H1 (cell line): ENCODE measurements around the gene STKLD1. TPM values are rescaled to one million over a fixed set of nuclear protein-coding genes. Genes with fewer than 3 reads are reported as not detected.

Experiments used
- CTCF ChIA-PET: fragments of 300-600 bp; sonication (Branson Sonifier 250); formaldehyde crosslinking; loops from one replicate; lab custom pipeline; 2021; ENCODE audit not compliant: partially characterized antibody; lab: Charles Lee
- POLR2A ChIA-PET: fragments of 300-600 bp; sonication (Branson Sonifier 250); formaldehyde crosslinking; loops from one replicate; lab custom pipeline; 2021; ENCODE audit warnings: inconsistent platforms; ENCODE audit not compliant: partially characterized antibody; lab: Charles Lee
- DNase-seq, 2 experiments: peaks; one replicate each; pipeline versions ENCODE4 v3.0.0 to v3.0.0-alpha.2; 2010 to 2022; ENCODE audit warnings: low spot score in 2 of 2, low read depth in 1 of 2, mixed read lengths in 1 of 2
- FAIRE-seq: peaks from 2 replicates; lab custom pipeline; 2011; peaks lifted over from hg19 to GRCh38; lab: Jason Lieb, UNC
- H2AFZ ChIP-seq: 2 replicates; pipeline ENCODE4 v1.8.1; 2012; ENCODE audit warnings: low read length, inconsistent platforms
- H2AK5ac ChIP-seq: 2 replicates; pipeline ENCODE4 v1.6.1; 2013; ENCODE audit warnings: low read depth, low read length
- H2BK120ac ChIP-seq: replicated peaks from 2 replicates; pipeline ENCODE3; 2013; ENCODE audit warnings: low read depth, low read length, inconsistent platforms
- H2BK12ac ChIP-seq: 2 replicates; pipeline ENCODE4 v1.6.1; 2013; ENCODE audit warnings: low read depth, low read length
- H2BK15ac ChIP-seq: 2 replicates; pipeline ENCODE4 v1.6.1; 2013; ENCODE audit warnings: low read length
- H2BK20ac ChIP-seq: 2 replicates; pipeline ENCODE4 v1.6.1; 2013; ENCODE audit warnings: low read length
- H2BK5ac ChIP-seq: 2 replicates; pipeline ENCODE4 v1.6.1; 2013; ENCODE audit warnings: low read depth, low read length
- H3K14ac ChIP-seq: 2 replicates; pipeline ENCODE4 v1.6.1; 2013; ENCODE audit warnings: inconsistent platforms; ENCODE audit not compliant: insufficient read length
- H3K18ac ChIP-seq: 2 replicates; pipeline ENCODE4 v1.6.1; 2013; ENCODE audit warnings: low read length; ENCODE audit errors: extremely low read depth
- H3K23ac ChIP-seq: 2 replicates; pipeline ENCODE4 v1.6.1; 2013; ENCODE audit warnings: inconsistent platforms; ENCODE audit not compliant: insufficient read length
- H3K23me2 ChIP-seq: 2 replicates; pipeline ENCODE4 v1.6.1; 2013; ENCODE audit warnings: low read depth, low read length
- H3K27ac ChIP-seq: 2 replicates; pipeline ENCODE4 v1.6.1; 2011; ENCODE audit warnings: low read depth, low read length, inconsistent platforms
- H3K27me3 ChIP-seq, 4 experiments: replicated peaks in 1 of 4; 1 replicate in 1 of 4; 2 replicates in 3 of 4; pipeline versions ENCODE4 v1.6.1 to v1.8.1; 2011 to 2013; ENCODE audit warnings: low read length in 3 of 4, mild to moderate bottlenecking in 3 of 4, inconsistent platforms in 2 of 4, mixed read lengths in 2 of 4, moderate library complexity in 1 of 4; ENCODE audit not compliant: control insufficient read depth in 3 of 4, insufficient read depth in 3 of 4; ENCODE audit errors: extremely low read depth in 1 of 4
- H3K36me3 ChIP-seq, 4 experiments: 2 replicates each; pipeline versions ENCODE4 v1.6.1 to v1.8.1; 2011 to 2013; ENCODE audit warnings: mild to moderate bottlenecking in 4 of 4, low read length in 3 of 4, moderate library complexity in 2 of 4, control low read depth in 1 of 4, inconsistent platforms in 1 of 4; ENCODE audit not compliant: insufficient read depth in 4 of 4, control insufficient read depth in 2 of 4
- H3K4ac ChIP-seq: replicated peaks from 2 replicates; pipeline ENCODE3; 2013; ENCODE audit warnings: low read length, low read depth, mixed read lengths, inconsistent platforms; ENCODE audit not compliant: insufficient read length
- H3K4me1 ChIP-seq, 4 experiments: replicated peaks in 1 of 4; 1 replicate in 1 of 4; 2 replicates in 3 of 4; pipeline versions ENCODE4 v1.6.1 to v1.8.1; 2011 to 2013; ENCODE audit warnings: low read length in 3 of 4, inconsistent platforms in 2 of 4, mixed read lengths in 1 of 4; ENCODE audit not compliant: insufficient read depth in 4 of 4, control insufficient read depth in 3 of 4
- H3K4me2 ChIP-seq, 2 experiments: 2 replicates each; pipeline versions ENCODE4 v1.6.1 to v1.8.1; 2011 to 2013; ENCODE audit warnings: low read depth in 2 of 2, low read length in 2 of 2, control low read depth in 1 of 2, inconsistent platforms in 1 of 2, mild to moderate bottlenecking in 1 of 2; ENCODE audit not compliant: insufficient read depth in 1 of 2
- H3K4me3 ChIP-seq, 4 experiments: fragments of 200-600, 300-600 bp in 1 of 4; sonication (generic), shearing (Covaris generic), sonication (Bioruptor Twin) in 1 of 4; 2 replicates each; pipeline versions ENCODE4 v1.5.1 to v1.8.1; 2011 to 2016; ENCODE audit warnings: low read length in 4 of 4, low read depth in 3 of 4, control low read depth in 2 of 4, inconsistent platforms in 2 of 4, mild to moderate bottlenecking in 2 of 4, mixed read lengths in 1 of 4, moderate library complexity in 1 of 4; ENCODE audit not compliant: insufficient read depth in 2 of 4; ENCODE audit errors: extremely low read depth in 1 of 4
- H3K56ac ChIP-seq: replicated peaks from 2 replicates; pipeline ENCODE3; 2013; ENCODE audit warnings: low read depth, mild to moderate bottlenecking, mixed read lengths, low read length, inconsistent platforms; ENCODE audit not compliant: insufficient read length
- H3K79me1 ChIP-seq: 2 replicates; pipeline ENCODE4 v1.6.1; 2013; ENCODE audit warnings: low read depth, low read length, control low read depth
- H3K79me2 ChIP-seq, 2 experiments: 2 replicates each; pipeline versions ENCODE4 v1.6.1 to v1.8.1; 2012 to 2013; ENCODE audit warnings: low read length in 2 of 2, mild to moderate bottlenecking in 2 of 2, inconsistent platforms in 1 of 2; ENCODE audit not compliant: insufficient read depth in 2 of 2, control insufficient read depth in 1 of 2
- H3K9ac ChIP-seq, 4 experiments: replicated peaks in 1 of 4; 1 replicate in 1 of 4; 2 replicates in 3 of 4; pipeline versions ENCODE4 v1.6.1 to v1.8.1; 2011 to 2013; ENCODE audit warnings: low read depth in 3 of 4, low read length in 3 of 4, control low read depth in 2 of 4, mild to moderate bottlenecking in 2 of 4, moderate library complexity in 2 of 4, inconsistent platforms in 1 of 4; ENCODE audit errors: extremely low read depth in 1 of 4
- H3K9me3 ChIP-seq, 2 experiments: 2 replicates each; pipeline versions ENCODE4 v1.6.1 to v1.8.1; 2012 to 2013; ENCODE audit warnings: mild to moderate bottlenecking in 2 of 2, moderate library complexity in 2 of 2, control low read depth in 1 of 2, inconsistent platforms in 1 of 2, low read depth in 1 of 2, low read length in 1 of 2, mixed read lengths in 1 of 2; ENCODE audit not compliant: insufficient read depth in 2 of 2
- H4K20me1 ChIP-seq, 2 experiments: replicated peaks in 1 of 2; 2 replicates each; pipeline versions ENCODE3 to v1.8.1; 2011 to 2013; ENCODE audit warnings: inconsistent platforms in 2 of 2, low read length in 2 of 2, mild to moderate bottlenecking in 1 of 2; ENCODE audit not compliant: insufficient read depth in 2 of 2, control insufficient read depth in 1 of 2
- H4K5ac ChIP-seq: 2 replicates; pipeline ENCODE4 v1.6.1; 2013; ENCODE audit warnings: low read length, low read depth, mixed read lengths, inconsistent platforms; ENCODE audit not compliant: insufficient read length
- H4K8ac ChIP-seq: 2 replicates; pipeline ENCODE4 v1.8.0; 2013; ENCODE audit warnings: mild to moderate bottlenecking, moderate library complexity, low read length, inconsistent platforms; ENCODE audit not compliant: insufficient read depth; ENCODE audit errors: extremely low read depth
- H4K91ac ChIP-seq: replicated peaks from 2 replicates; pipeline ENCODE3; 2013; ENCODE audit warnings: low read length, mixed read lengths, inconsistent platforms; ENCODE audit not compliant: insufficient read length
- ASH2L ChIP-seq: fragments of 200-600, 300-600 bp; sonication (generic); IDR thresholded peaks from one replicate; pipeline ENCODE4 v1.7.1; 2017; ENCODE audit warnings: low read length
- HDAC6 ChIP-seq: IDR thresholded peaks from one replicate; pipeline ENCODE4 v1.7.1; 2012; ENCODE audit warnings: low read depth, mild to moderate bottlenecking, inconsistent platforms, low read length, moderate library complexity
- RFX5 ChIP-seq: IDR thresholded peaks from 2 replicates; pipeline ENCODE4 v1.6.1; 2011; ENCODE audit warnings: low read depth, low read length, improper control_type of control experiment, borderline replicate concordance
- SP1 ChIP-seq: IDR thresholded peaks from 2 replicates; pipeline ENCODE4 v1.6.1; 2011; ENCODE audit warnings: low read depth, low read length
- WGBS, 2 experiments: shearing (Covaris generic) in 1 of 2; methylation state at CpG; one replicate each; pipeline versions ENCODE4 v1.1.6 to v1.1.7; 2013 to 2015; ENCODE audit warnings: low lambda C conversion rate in 2 of 2, mixed read lengths in 2 of 2, inconsistent platforms in 1 of 2, low coverage in 1 of 2, missing lambda C conversion rate in 1 of 2; ENCODE audit not compliant: insufficient replicate concordance in 2 of 2, insufficient coverage in 1 of 2, insufficient read length in 1 of 2; ENCODE audit errors: extremely low coverage in 1 of 2, missing lambda C conversion rate in 1 of 2; 5-methylcytosine and 5-hydroxymethylcytosine counted together
- polyA plus RNA-seq, 7 experiments: library from polyadenylated mRNA; depleted of rRNA in 3 of 7; stranded (reverse) in 5 of 7; unstranded in 2 of 7; fragments of >200 nt in 5 of 7; fragments of 200-250 nt in 2 of 7; gene quantifications; 1 replicate in 5 of 7; 2 replicates in 1 of 7; 4 replicates in 1 of 7; pipeline versions ENCODE4 v1.2.1 to v1.2.3, GENCODE V29; 2011 to 2013; ENCODE audit warnings: missing spikeins in 2 of 7, mixed read lengths in 2 of 7
- total RNA-seq: library from RNA; stranded (reverse); fragmentation: NEBNext Ultra II Directional; extraction: Animal tissue kit (Norgen Biotek cat#: 25700); gene quantifications from 2 replicates; pipeline ENCODE4 v1.2.1, GENCODE V29; 2021

STKLD1 gene
- total and polyA plus RNA-seq, 2 of the 8 experiments (the other 6 are each of a cell fraction or from before 2014, with no cell fraction given), result 0.26 TPM; not detected in 1

- H2BK12ac ChIP-seq, result no peak overlapping the region
- no peak overlapping the region for H3K56ac ChIP-seq
- H4K91ac ChIP-seq, result no peak overlapping the region
- H3K18ac ChIP-seq, result no peak overlapping the region
- no peak for DNase-seq
- no peak overlapping the region for H2AK5ac ChIP-seq
- H3K27me3 ChIP-seq, result no peaks in the 10 kb centered on the region
- no peak overlapping the region for H3K9ac ChIP-seq
- CTCF ChIA-PET, result interaction anchor here (1.2 to 3.3 kb wide), 4 partner anchors 11 to 141 kb away, joined by 3 to 22 read pairs (median 4); partner anchors contain the start of genes SURF1 and SURF2
- H3K9me3 ChIP-seq, result no peaks in the 10 kb centered on the region
- H3K79me2 ChIP-seq, result peaks cover 9 to 39% of the 10 kb centered on the region in 2 experiments
- WGBS, 2 experiments, result 91% methylated on average over 6 of the region's 6 CpGs; no CpG with 5 or more reads in 1 of the 2 experiments
- POLR2A ChIA-PET, result interaction anchor here (1.3 to 16.1 kb wide), 5 partner anchors 9 to 74 kb away, joined by 3 to 461 read pairs (median 120); partner anchors contain the start of genes MED22, RPL7A, STKLD1 and SURF1
- peak overlapping the region; percentile 45; the same call in 1 of the 2 replicates for H4K8ac ChIP-seq
- no peak overlapping the region for H3K14ac ChIP-seq
- no peak overlapping the region for H3K4ac ChIP-seq
- H3K4me3 ChIP-seq, result no peak overlapping the region
- H3K4me1 ChIP-seq, result peaks cover 0 to 10% (median 7%) of the 10 kb centered on the region in 4 experiments; a peak in 6 of 7 replicates
- H3K23me2 ChIP-seq, result peaks cover 9% of the 10 kb centered on the region; the same call in 1 of the 2 replicates
- peaks cover 14 to 34% of the 10 kb centered on the region in 2 experiments for H4K20me1 ChIP-seq
- H3K36me3 ChIP-seq, result peaks cover 35 to 71% (median 60%) of the 10 kb centered on the region in 4 experiments
- no peak overlapping the region; a peak in 1 of 4 replicates for H3K4me2 ChIP-seq
- no peak overlapping the region for H4K5ac ChIP-seq
- H3K79me1 ChIP-seq, result peaks cover 17% of the 10 kb centered on the region
- no peak for FAIRE-seq
- H3K27ac ChIP-seq, result no peak overlapping the region
- no peak overlapping the region for H2BK5ac ChIP-seq
- no peak overlapping the region for H2BK120ac ChIP-seq
- no peak overlapping the region for H2BK20ac ChIP-seq
- no peak for TF ChIP-seq HDAC6
- no peak for TF ChIP-seq ASH2L
- no peak for TF ChIP-seq SP1
- TF ChIP-seq RFX5, result no peak
- H3K23ac ChIP-seq, result no peak overlapping the region
- no peak overlapping the region for H2BK15ac ChIP-seq
- H2AFZ ChIP-seq, result no peak overlapping the region
Measured at GRCh38 chr9:133345596-133345995, 30.6 kb upstream of the STKLD1 start.
